Left lung (tissue), 10 donors: ENCODE measurements around the gene NTMT2. TPM values are rescaled to one million over a fixed set of nuclear protein-coding genes. Genes with fewer than 3 reads are reported as not detected.

Experiments used
- ATAC-seq: fragments of 200-7000 bp; cut with Tn5 transposase; one replicate; pipeline ENCODE4 v1.9.1; 2020; ENCODE audit warnings: moderate library complexity
- DNase-seq, 4 donors: peaks; one replicate each; pipeline ENCODE4 v3.0.0-alpha.2; 2013 to 2020
- H3K27ac ChIP-seq, 2 donors: fragments of 200-600 bp; sonication (generic) in 1 of 2; one replicate each; pipeline versions ENCODE4 v1.5.0 to v1.8.0; 2020 to 2021
- H3K27me3 ChIP-seq, 2 donors: fragments of 200-600 bp; sonication (generic) in 1 of 2; one replicate each; pipeline versions ENCODE4 v1.5.0 to v1.8.0; 2020 to 2021
- H3K36me3 ChIP-seq, 2 donors: fragments of 200-600 bp; sonication (generic) in 1 of 2; one replicate each; pipeline versions ENCODE4 v1.5.0 to v1.8.0; 2020 to 2021
- H3K4me1 ChIP-seq, 2 donors: fragments of 200-600 bp; one replicate each; pipeline ENCODE4 v1.8.0; 2021
- H3K4me3 ChIP-seq, 2 donors: fragments of 200-600 bp; sonication (generic) in 1 of 2; one replicate each; pipeline versions ENCODE4 v1.5.0 to v1.8.0; 2020 to 2021; ENCODE audit warnings: mild to moderate bottlenecking in 1 of 2
- H3K9me3 ChIP-seq, 2 donors: fragments of 200-600 bp; sonication (generic) in 1 of 2; one replicate each; pipeline versions ENCODE4 v1.5.0 to v1.8.0; 2020 to 2021
- CTCF ChIP-seq, 2 donors: fragments of 200-600 bp; sonication (generic) in 1 of 2; IDR thresholded peaks; one replicate each; pipeline versions ENCODE4 v1.5.0 to v1.8.0; 2021; ENCODE audit warnings: antibody characterized with exemption in 2 of 2
- intact Hi-C, 2 donors: fragments of 100-400 bp; cut with DNase I; formaldehyde crosslinking; loops; one replicate each; pipeline versions ENCODE4 v1.11.2 to v1.14.2; 2022
- polyA plus RNA-seq, 6 donors: library from polyadenylated mRNA; unstranded; fragments of 120-200 nt; gene quantifications; one replicate each; pipeline ENCODE4 v1.2.1, GENCODE V29; 2013; ENCODE audit not compliant: insufficient read length in 6 of 6
- total RNA-seq, 2 donors: library from RNA; stranded (reverse); fragmentation: NEBNext Ultra II Directional; extraction: Animal tissue kit (Norgen Biotek cat#: 25700); gene quantifications; one replicate each; pipeline ENCODE4 v1.2.1, GENCODE V29; 2021
- donor health status: DM: no; HTN: yes; CAD: no.
- donor health status: DM: no; HTN: no; CAD: no.

Gene NTMT2
- total and polyA plus RNA-seq, 8 donors: not detected

- no peak overlapping the region for H3K4me3 ChIP-seq
- H3K36me3 ChIP-seq: no peaks in the 10 kb centered on the region
- no peaks in the 10 kb centered on the region for H3K27me3 ChIP-seq
- H3K9me3 ChIP-seq: peaks cover 0 to 3% of the 10 kb centered on the region in 2 donors
- intact Hi-C loops: no loop called here
- no peak for TF ChIP-seq CTCF (IDR thresholded peaks at IDR 0.05)
- H3K27ac ChIP-seq: no peak overlapping the region
- H3K4me1 ChIP-seq: no peaks in the 10 kb centered on the region
- ATAC-seq (no peak), DNase-seq (peak in 1 of 4 donors; percentile 16)
Measured at GRCh38 chr1:170114906-170115305, 30.9 kb upstream of the NTMT2 start.

- peaks cover 0 to 5% of the 10 kb centered on the region in 2 donors for H3K9me3 ChIP-seq
- no peak overlapping the region for H3K27ac ChIP-seq
- no peak for ATAC-seq
- intact Hi-C loops: no loop called here
- H3K4me3 ChIP-seq: no peak overlapping the region
- no peak for TF ChIP-seq CTCF (IDR thresholded peaks at IDR 0.05)
- DNase-seq: no peak
- no peaks in the 10 kb centered on the region for H3K36me3 ChIP-seq
- no peaks in the 10 kb centered on the region for H3K4me1 ChIP-seq
- no peaks in the 10 kb centered on the region for H3K27me3 ChIP-seq
Measured at GRCh38 chr1:170122366-170122765, 23.4 kb upstream of the NTMT2 start.

- TF ChIP-seq CTCF (IDR thresholded peaks at IDR 0.05): no peak
- Histone ChIP-seq H3K36me3 (no peaks in the 10 kb centered on the region), H3K4me1 (no peaks in the 10 kb centered on the region), H3K9me3 (peaks cover 0 to 8% of the 10 kb centered on the region in 2 donors), H3K4me3 (no peak overlapping the region), H3K27ac (no peak overlapping the region), H3K27me3 (no peaks in the 10 kb centered on the region)
- ATAC-seq (no peak), DNase-seq (no peak)
- intact Hi-C loops: no loop called here
Measured at GRCh38 chr1:170125269-170125668, 20.5 kb upstream of the NTMT2 start.

GRCh38 chr1:170126696-170127095, 19.1 kb upstream of the NTMT2 start:
- peak; percentile 57 for ATAC-seq
- Histone ChIP-seq H3K27ac (no peak overlapping the region), H3K27me3 (no peaks in the 10 kb centered on the region), H3K9me3 (peaks cover 0 to 8% of the 10 kb centered on the region in 2 donors), H3K4me1 (no peaks in the 10 kb centered on the region), H3K4me3 (no peak overlapping the region), H3K36me3 (no peaks in the 10 kb centered on the region)
- no peak for TF ChIP-seq CTCF (IDR thresholded peaks at IDR 0.05)
- intact Hi-C loops: no loop called here
- DNase-seq: no peak

- Histone ChIP-seq H3K36me3 (no peaks in the 10 kb centered on the region), H3K4me1 (peaks cover 0 to 3% of the 10 kb centered on the region in 2 donors), H3K27me3 (no peaks in the 10 kb centered on the region), H3K27ac (no peak overlapping the region), H3K9me3 (peaks cover 0 to 2% of the 10 kb centered on the region in 2 donors), H3K4me3 (no peak overlapping the region)
- no peak for TF ChIP-seq CTCF (IDR thresholded peaks at IDR 0.05)
- no peak for ATAC-seq
- no peak for DNase-seq
- intact Hi-C loops: no loop called here
Measured at GRCh38 chr1:170131450-170131849, 14.3 kb upstream of the NTMT2 start.
